Measurements from ENCODE around the gene EML4.

The EML4 gene

DNA sequence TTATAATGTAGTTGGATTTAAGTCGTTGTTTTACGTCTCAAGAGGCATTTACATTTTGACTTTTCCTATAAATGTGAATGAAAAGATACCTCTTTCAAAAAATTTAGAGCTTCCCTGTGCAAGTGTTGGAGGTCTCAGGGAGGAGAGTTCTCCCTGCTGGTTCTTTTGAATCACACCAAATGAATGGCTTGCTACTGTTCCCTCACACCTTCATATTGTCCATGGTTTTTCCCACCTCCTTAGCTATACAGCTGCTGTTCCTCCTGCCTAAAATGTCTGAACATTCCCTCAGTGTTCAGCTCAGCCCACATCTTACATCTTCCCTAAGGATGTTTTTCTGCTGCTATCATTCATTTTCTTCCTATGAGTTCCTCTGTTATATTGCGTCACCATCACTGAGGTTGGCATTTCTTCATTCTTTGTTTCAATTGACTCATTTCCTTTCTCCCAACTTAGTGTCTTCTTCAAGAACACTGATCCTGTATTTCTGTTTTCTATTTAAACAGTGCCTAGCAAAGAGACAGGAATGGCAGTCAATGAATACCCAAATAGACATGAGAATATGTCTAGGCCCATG lies 145.8 kb downstream of the EML4 start:
- Histone ChIP-seq H3K27ac (no peak overlapping the region), H3K36me3 (ENCODE audit: control insufficient read depth, insufficient read depth, low read length) (no peaks in the 10 kb centered on the region), H3K9me3 (ENCODE audit: control insufficient read depth, low read length) (no peaks in the 10 kb centered on the region), H2AFZ (no peak overlapping the region), H3K27me3 (ENCODE audit: control insufficient read depth, insufficient read depth, low read length) (no peaks in the 10 kb centered on the region), H3K79me2 (no peaks in the 10 kb centered on the region), H3K4me3 (ENCODE audit: low read depth, low read length) (no peak overlapping the region), H3K4me2 (ENCODE audit: low read length) (no peak overlapping the region), H3K9ac (no peak overlapping the region), H3K4me1 (no peaks in the 10 kb centered on the region)
- TF ChIP-seq CTCF (IDR thresholded peaks at IDR 0.05), result no peak

DNA sequence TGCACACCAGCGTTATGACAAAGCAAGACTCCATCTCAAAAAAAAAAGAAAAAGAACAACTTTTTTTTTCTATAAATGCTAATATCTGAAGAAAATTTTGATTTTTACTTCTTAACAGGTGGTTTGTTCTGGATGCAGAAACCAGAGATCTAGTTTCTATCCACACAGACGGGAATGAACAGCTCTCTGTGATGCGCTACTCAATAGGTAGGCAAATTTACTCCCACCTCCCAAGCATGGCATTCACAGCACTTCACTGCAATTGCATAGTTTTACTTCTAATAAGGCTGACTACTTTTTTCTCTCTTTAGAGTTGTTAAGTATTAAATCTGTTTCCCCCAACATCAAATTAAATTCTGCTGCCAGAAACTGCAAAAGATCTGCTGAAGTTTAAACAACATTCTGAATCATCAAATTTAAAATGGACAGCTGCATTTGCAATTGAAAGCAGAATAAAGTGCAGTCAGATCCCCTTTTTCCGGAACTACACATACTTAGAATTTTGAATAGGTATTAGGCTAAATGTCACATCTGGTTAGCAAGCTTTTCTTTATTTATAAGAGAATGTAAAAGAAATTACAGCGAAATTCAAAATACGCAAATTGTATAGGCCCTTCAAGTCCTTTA lies 146.8 kb downstream of the EML4 start:
- Histone ChIP-seq H3K36me3 (ENCODE audit: control insufficient read depth, insufficient read depth, low read length) (no peaks in the 10 kb centered on the region), H3K9ac (no peak overlapping the region), H3K4me1 (no peaks in the 10 kb centered on the region), H3K9me3 (ENCODE audit: control insufficient read depth, low read length) (no peaks in the 10 kb centered on the region), H2AFZ (no peak overlapping the region), H3K27me3 (ENCODE audit: control insufficient read depth, insufficient read depth, low read length) (no peaks in the 10 kb centered on the region), H3K27ac (no peak overlapping the region), H3K4me3 (ENCODE audit: low read depth, low read length) (no peak overlapping the region), H3K79me2 (no peaks in the 10 kb centered on the region), H3K4me2 (ENCODE audit: low read length) (no peak overlapping the region)
- TF ChIP-seq CTCF (IDR thresholded peaks at IDR 0.05), result no peak

- H3K4me2 ChIP-seq (ENCODE audit: low read length), result no peak overlapping the region
- H3K9ac ChIP-seq, result no peak overlapping the region
- no peaks in the 10 kb centered on the region for H3K36me3 ChIP-seq (ENCODE audit: control insufficient read depth, insufficient read depth, low read length)
- H3K27me3 ChIP-seq (ENCODE audit: control insufficient read depth, insufficient read depth, low read length), result no peaks in the 10 kb centered on the region
- H2AFZ ChIP-seq, result no peak overlapping the region
- H3K4me1 ChIP-seq, result peaks cover 6% of the 10 kb centered on the region
- H3K79me2 ChIP-seq, result no peaks in the 10 kb centered on the region
- no peaks in the 10 kb centered on the region for H3K9me3 ChIP-seq (ENCODE audit: control insufficient read depth, low read length)
- TF ChIP-seq CTCF (IDR thresholded peaks at IDR 0.05), result no peak
- H3K27ac ChIP-seq, result no peak overlapping the region
- no peak overlapping the region for H3K4me3 ChIP-seq (ENCODE audit: low read depth, low read length)
Observed at GRCh38 chr2:42316910-42317309, 147.8 kb downstream of the EML4 start.

- no peak overlapping the region for H3K9ac ChIP-seq
- H3K4me1 ChIP-seq, result peaks cover 10% of the 10 kb centered on the region
- H3K4me3 ChIP-seq (ENCODE audit: low read depth, low read length), result no peak overlapping the region
- H3K27me3 ChIP-seq (ENCODE audit: control insufficient read depth, insufficient read depth, low read length), result no peaks in the 10 kb centered on the region
- no peak overlapping the region for H2AFZ ChIP-seq
- H3K27ac ChIP-seq, result no peak overlapping the region
- no peaks in the 10 kb centered on the region for H3K9me3 ChIP-seq (ENCODE audit: control insufficient read depth, low read length)
- no peak overlapping the region for H3K4me2 ChIP-seq (ENCODE audit: low read length)
- H3K79me2 ChIP-seq, result no peaks in the 10 kb centered on the region
- TF ChIP-seq CTCF (IDR thresholded peaks at IDR 0.05), result no peak
- H3K36me3 ChIP-seq (ENCODE audit: control insufficient read depth, insufficient read depth, low read length), result no peaks in the 10 kb centered on the region
Observed at GRCh38 chr2:42317486-42317885, 148.3 kb downstream of the EML4 start.

GRCh38 chr2:42317945-42318344 lies 148.8 kb downstream of the EML4 start:
- Histone ChIP-seq H3K27me3 (ENCODE audit: control insufficient read depth, insufficient read depth, low read length) (no peaks in the 10 kb centered on the region), H3K4me2 (ENCODE audit: low read length) (no peak overlapping the region), H3K4me1 (peaks cover 10% of the 10 kb centered on the region), H3K36me3 (ENCODE audit: control insufficient read depth, insufficient read depth, low read length) (no peaks in the 10 kb centered on the region), H3K9ac (no peak overlapping the region), H2AFZ (no peak overlapping the region), H3K79me2 (no peaks in the 10 kb centered on the region), H3K9me3 (ENCODE audit: control insufficient read depth, low read length) (no peaks in the 10 kb centered on the region), H3K4me3 (ENCODE audit: low read depth, low read length) (no peak overlapping the region), H3K27ac (no peak overlapping the region)
- no peak for TF ChIP-seq CTCF (IDR thresholded peaks at IDR 0.05)
